Fibroblast of lung (primary cell): ENCODE measurements around the gene SORL1. TPM values are rescaled to one million over a fixed set of nuclear protein-coding genes. Genes with fewer than 3 reads are reported as not detected.

Experiments
- DNase-seq, 2 donors: peaks; one replicate each; pipeline versions ENCODE4 v3.0.0 to v3.0.0-alpha.2; 2010; ENCODE audit warnings: low read depth in 2 of 2
- H2AFZ ChIP-seq: 2 replicates; pipeline ENCODE4 v1.5.1; 2012; ENCODE audit warnings: low read length, control low read depth, inconsistent platforms
- H3K27ac ChIP-seq: 2 replicates; pipeline ENCODE4 v1.5.1; 2011; ENCODE audit warnings: low read length, control low read depth; ENCODE audit not compliant: insufficient read depth
- H3K27me3 ChIP-seq: 2 replicates; pipeline ENCODE4 v1.5.1; 2011; ENCODE audit warnings: mild to moderate bottlenecking, low read length; ENCODE audit not compliant: control insufficient read depth, insufficient read depth
- H3K36me3 ChIP-seq: 2 replicates; pipeline ENCODE4 v1.5.1; 2011; ENCODE audit warnings: low read length; ENCODE audit not compliant: control insufficient read depth, insufficient read depth
- H3K4me1 ChIP-seq: 2 replicates; pipeline ENCODE4 v1.5.1; 2011; ENCODE audit warnings: low read length; ENCODE audit not compliant: control insufficient read depth, insufficient read depth; ENCODE audit errors: extremely low read depth
- H3K4me2 ChIP-seq: 2 replicates; pipeline ENCODE4 v1.5.1; 2011; ENCODE audit warnings: low read length, control low read depth; ENCODE audit not compliant: insufficient read depth; ENCODE audit errors: extremely low read depth
- H3K4me3 ChIP-seq, 4 experiments: fragments of 200-600 bp in 1 of 4; sonication (generic) in 1 of 4; replicated peaks in 1 of 4; 2 replicates each; pipeline ENCODE4 v1.5.1; 2011 to 2016; ENCODE audit warnings: low read length in 4 of 4, low read depth in 3 of 4, mild to moderate bottlenecking in 3 of 4, control low read depth in 2 of 4, inconsistent platforms in 1 of 4, mixed read lengths in 1 of 4; ENCODE audit not compliant: insufficient read depth in 1 of 4; ENCODE audit errors: control extremely low read depth in 1 of 4
- H3K79me2 ChIP-seq: 2 replicates; pipeline ENCODE4 v1.5.1; 2012; ENCODE audit warnings: mild to moderate bottlenecking, low read length, inconsistent platforms; ENCODE audit not compliant: control insufficient read depth, insufficient read depth
- H3K9ac ChIP-seq: 2 replicates; pipeline ENCODE4 v1.5.1; 2011; ENCODE audit warnings: mild to moderate bottlenecking, low read length, control low read depth; ENCODE audit not compliant: insufficient read depth
- H3K9me3 ChIP-seq: 2 replicates; pipeline ENCODE4 v1.5.1; 2012; ENCODE audit warnings: low read depth, low read length; ENCODE audit not compliant: control insufficient read depth, insufficient read depth
- H4K20me1 ChIP-seq: 2 replicates; pipeline ENCODE4 v1.5.1; 2011; ENCODE audit warnings: low read length; ENCODE audit not compliant: control insufficient read depth, insufficient read depth; ENCODE audit errors: extremely low read depth
- EZH2 ChIP-seq: IDR thresholded peaks from 2 replicates; pipeline ENCODE4 v1.5.1; 2012; ENCODE audit warnings: low read length, control low read depth, mild to moderate bottlenecking; ENCODE audit errors: missing control alignments
- polyA plus RNA-seq, 2 donors: library from polyadenylated mRNA; depleted of rRNA in 1 of 2; stranded (reverse) in 1 of 2; unstranded in 1 of 2; fragments of >200 nt; gene quantifications; 2 replicates each; pipeline ENCODE4 v1.2.1, GENCODE V29; 2011 to 2012; ENCODE audit warnings: missing spikeins in 1 of 2
- total RNA-seq: library from RNA; depleted of rRNA; stranded (reverse); fragments of >200 nt; gene quantifications from 2 replicates; pipeline ENCODE4 v1.2.1, GENCODE V29; 2014
- TF ChIP-seq, protein P1 (sequence below), 2 donors: IDR thresholded peaks in 1 of 2; conservative IDR thresholded peaks in 1 of 2; 1 replicate in 1 of 2; 2 replicates in 1 of 2; pipeline ENCODE4 v1.5.1; 2011 to 2012; ENCODE audit warnings: low read length in 2 of 2, control low read depth in 1 of 2, inconsistent platforms in 1 of 2, low read depth in 1 of 2, mild to moderate bottlenecking in 1 of 2

Gene SORL1
- total and polyA plus RNA-seq, 2 donors (not counting 1 experiment from before 2014, with no cell fraction given): 0.58 to 10.9 TPM

DNA sequence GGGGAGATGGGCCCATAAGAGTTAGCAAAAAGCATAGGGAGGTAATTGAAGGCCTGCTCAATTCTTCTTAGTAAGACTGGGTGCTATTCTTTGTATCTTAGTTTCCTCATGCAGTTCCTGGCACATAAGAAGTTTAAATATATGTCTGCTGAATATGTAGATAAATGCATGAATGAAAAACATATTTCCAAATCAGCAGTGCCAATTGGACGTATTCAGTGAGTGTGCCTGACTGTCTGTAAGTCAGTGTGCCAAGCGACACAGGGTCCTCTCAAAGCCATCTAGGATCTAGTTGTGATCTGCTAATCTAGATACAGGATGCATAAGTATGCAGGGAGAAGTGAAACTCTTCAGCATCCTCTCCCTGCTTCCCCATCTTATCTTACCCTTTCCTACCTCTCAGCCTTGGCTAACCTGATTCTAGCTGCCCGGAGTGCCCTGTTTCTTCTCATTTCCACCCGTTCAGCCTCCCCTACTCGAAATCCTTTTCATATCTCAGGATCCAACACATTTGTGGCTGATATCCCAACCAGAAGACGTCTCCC lies 91.8 kb downstream of the SORL1 start:
- H3K79me2 ChIP-seq: no peaks in the 10 kb centered on the region
- no peak overlapping the region for H3K9ac ChIP-seq
- no peak for DNase-seq
- no peaks in the 10 kb centered on the region for H4K20me1 ChIP-seq
- no peak overlapping the region for H3K4me3 ChIP-seq
- H3K4me2 ChIP-seq: no peak overlapping the region
- no peak overlapping the region for H2AFZ ChIP-seq
- H3K36me3 ChIP-seq: no peaks in the 10 kb centered on the region
- no peaks in the 10 kb centered on the region for H3K4me1 ChIP-seq
- H3K27ac ChIP-seq: no peak overlapping the region
- no peaks in the 10 kb centered on the region for H3K27me3 ChIP-seq
- H3K9me3 ChIP-seq: no peaks in the 10 kb centered on the region
- TF ChIP-seq, protein P1, sequence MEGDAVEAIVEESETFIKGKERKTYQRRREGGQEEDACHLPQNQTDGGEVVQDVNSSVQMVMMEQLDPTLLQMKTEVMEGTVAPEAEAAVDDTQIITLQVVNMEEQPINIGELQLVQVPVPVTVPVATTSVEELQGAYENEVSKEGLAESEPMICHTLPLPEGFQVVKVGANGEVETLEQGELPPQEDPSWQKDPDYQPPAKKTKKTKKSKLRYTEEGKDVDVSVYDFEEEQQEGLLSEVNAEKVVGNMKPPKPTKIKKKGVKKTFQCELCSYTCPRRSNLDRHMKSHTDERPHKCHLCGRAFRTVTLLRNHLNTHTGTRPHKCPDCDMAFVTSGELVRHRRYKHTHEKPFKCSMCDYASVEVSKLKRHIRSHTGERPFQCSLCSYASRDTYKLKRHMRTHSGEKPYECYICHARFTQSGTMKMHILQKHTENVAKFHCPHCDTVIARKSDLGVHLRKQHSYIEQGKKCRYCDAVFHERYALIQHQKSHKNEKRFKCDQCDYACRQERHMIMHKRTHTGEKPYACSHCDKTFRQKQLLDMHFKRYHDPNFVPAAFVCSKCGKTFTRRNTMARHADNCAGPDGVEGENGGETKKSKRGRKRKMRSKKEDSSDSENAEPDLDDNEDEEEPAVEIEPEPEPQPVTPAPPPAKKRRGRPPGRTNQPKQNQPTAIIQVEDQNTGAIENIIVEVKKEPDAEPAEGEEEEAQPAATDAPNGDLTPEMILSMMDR (conservative IDR thresholded peaks at IDR 0.05 in 1 of 2, IDR thresholded peaks at IDR 0.05 in 1 of 2; ENCODE audit: low read depth in 1 of 2, low read length in 2 of 2): no peak
- TF ChIP-seq EZH2: no peak

DNA sequence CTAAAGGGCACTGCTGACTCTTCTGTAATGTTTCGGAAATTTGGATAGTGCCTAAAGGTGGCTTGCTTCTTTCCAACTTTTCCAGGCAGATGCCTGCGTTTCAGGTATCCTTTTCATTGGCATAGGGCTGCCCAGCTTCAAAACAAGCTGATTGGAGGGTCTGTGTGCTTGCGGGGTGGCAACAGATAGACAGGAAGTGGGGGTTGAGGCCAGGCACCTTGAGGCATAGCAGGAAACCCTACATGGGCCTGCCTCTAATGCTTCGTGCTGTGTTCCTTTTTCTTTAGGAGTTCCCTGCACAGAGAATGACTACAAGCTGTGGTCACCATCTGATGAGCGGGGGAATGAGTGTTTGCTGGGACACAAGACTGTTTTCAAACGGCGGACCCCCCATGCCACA lies 92.8 kb downstream of the SORL1 start:
- H3K4me2 ChIP-seq: no peak overlapping the region
- H3K4me1 ChIP-seq: no peaks in the 10 kb centered on the region
- H3K79me2 ChIP-seq: no peaks in the 10 kb centered on the region
- no peak overlapping the region for H3K9ac ChIP-seq
- H4K20me1 ChIP-seq: no peaks in the 10 kb centered on the region
- DNase-seq: no peak
- H3K27ac ChIP-seq: no peak overlapping the region
- H3K36me3 ChIP-seq: no peaks in the 10 kb centered on the region
- no peaks in the 10 kb centered on the region for H3K9me3 ChIP-seq
- H2AFZ ChIP-seq: no peak overlapping the region
- no peak for TF ChIP-seq EZH2
- TF ChIP-seq, protein P1 (conservative IDR thresholded peaks at IDR 0.05 in 1 of 2, IDR thresholded peaks at IDR 0.05 in 1 of 2; ENCODE audit: low read depth in 1 of 2, low read length in 2 of 2): no peak
- H3K4me3 ChIP-seq: no peak overlapping the region
- no peaks in the 10 kb centered on the region for H3K27me3 ChIP-seq

DNA sequence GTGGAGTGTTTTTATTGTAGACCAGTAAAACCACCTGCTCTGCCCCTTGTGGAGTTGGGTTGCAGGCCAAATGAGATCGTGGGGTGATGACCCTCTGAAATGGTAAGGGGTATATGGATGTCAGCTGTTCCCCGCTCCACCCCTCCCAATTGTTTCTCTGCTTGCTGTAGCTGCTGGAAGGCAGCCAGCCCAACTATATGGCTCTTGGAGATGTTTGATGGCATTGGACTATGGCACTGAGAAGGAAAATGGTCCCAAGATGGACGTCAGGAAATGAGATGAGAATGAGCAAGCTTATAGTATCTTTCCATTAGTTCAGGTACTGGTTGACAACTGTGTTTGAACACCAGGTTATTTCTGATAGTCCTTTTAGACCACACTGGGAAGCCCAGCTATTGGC lies 95.5 kb downstream of the SORL1 start:
- Histone ChIP-seq H3K27ac (no peak overlapping the region), H3K9me3 (no peaks in the 10 kb centered on the region), H3K4me1 (no peaks in the 10 kb centered on the region), H3K79me2 (no peaks in the 10 kb centered on the region), H3K9ac (no peak overlapping the region), H3K4me2 (no peak overlapping the region), H3K27me3 (no peaks in the 10 kb centered on the region), H3K36me3 (no peaks in the 10 kb centered on the region), H3K4me3 (no peak overlapping the region), H4K20me1 (no peaks in the 10 kb centered on the region), H2AFZ (no peak overlapping the region)
- no peak for DNase-seq
- TF ChIP-seq EZH2: no peak
- TF ChIP-seq, protein P1 (conservative IDR thresholded peaks at IDR 0.05 in 1 of 2, IDR thresholded peaks at IDR 0.05 in 1 of 2; ENCODE audit: low read depth in 1 of 2, low read length in 2 of 2): no peak
